ENCODE results near the gene FREM1.

FREM1 gene

GRCh38 chr9:14899815-14900193 lies 10.4 kb downstream of the FREM1 start:
- H3K9me3 ChIP-seq (ENCODE audit: control insufficient read depth, low read length): no peaks in the 10 kb centered on the region
- WGBS, 2 experiments: 94 to 100% methylated on average over 4 of the region's 4 CpGs
- peaks cover 6% of the 10 kb centered on the region for H3K4me1 ChIP-seq (ENCODE audit: control insufficient read depth, insufficient read depth, low read length)
- H3K27me3 ChIP-seq (ENCODE audit: control insufficient read depth, insufficient read depth, low read length, poor library complexity, severe bottlenecking): no peaks in the 10 kb centered on the region
- H3K4me3 ChIP-seq (ENCODE audit: insufficient read depth, low read depth, low read length): no peak overlapping the region
- H3K36me3 ChIP-seq (ENCODE audit: control insufficient read depth, insufficient read depth, low read length): no peaks in the 10 kb centered on the region
- no peak overlapping the region for H3K27ac ChIP-seq (ENCODE audit: insufficient read depth, low read depth, low read length, poor library complexity, severe bottlenecking)

GRCh38 chr9:14899042-14899814 lies 11.0 kb downstream of the FREM1 start:
- Histone ChIP-seq H3K27ac (ENCODE audit: insufficient read depth, low read depth, low read length, poor library complexity, severe bottlenecking) (no peak overlapping the region), H3K27me3 (ENCODE audit: control insufficient read depth, insufficient read depth, low read length, poor library complexity, severe bottlenecking) (no peaks in the 10 kb centered on the region), H3K9me3 (ENCODE audit: control insufficient read depth, low read length) (no peaks in the 10 kb centered on the region), H3K4me1 (ENCODE audit: control insufficient read depth, insufficient read depth, low read length) (peaks cover 6% of the 10 kb centered on the region), H3K4me3 (ENCODE audit: insufficient read depth, low read depth, low read length) (no peak overlapping the region), H3K36me3 (ENCODE audit: control insufficient read depth, insufficient read depth, low read length) (no peaks in the 10 kb centered on the region)
- WGBS, 2 experiments: 91 to 97% methylated on average over 5 to 6 of the region's 6 CpGs

- H3K4me1 ChIP-seq (ENCODE audit: control insufficient read depth, insufficient read depth, low read length): no peaks in the 10 kb centered on the region
- no peaks in the 10 kb centered on the region for H3K36me3 ChIP-seq (ENCODE audit: control insufficient read depth, insufficient read depth, low read length)
- H3K27ac ChIP-seq (ENCODE audit: insufficient read depth, low read depth, low read length, poor library complexity, severe bottlenecking): no peak overlapping the region
- H3K27me3 ChIP-seq (ENCODE audit: control insufficient read depth, insufficient read depth, low read length, poor library complexity, severe bottlenecking): no peaks in the 10 kb centered on the region
- H3K9me3 ChIP-seq (ENCODE audit: control insufficient read depth, low read length): no peaks in the 10 kb centered on the region
- H3K4me3 ChIP-seq (ENCODE audit: insufficient read depth, low read depth, low read length): no peak overlapping the region
- 85 to 93% methylated on average over 1 of the region's 1 CpG for WGBS, 2 experiments
These were observed 14.4 kb downstream of the FREM1 start for GRCh38 chr9:14895806-14896205.

GRCh38 chr9:14893280-14893679 lies 16.9 kb downstream of the FREM1 start:
- 92 to 93% methylated on average over 1 of the region's 1 CpG for WGBS, 2 experiments
- no peak overlapping the region for H3K4me3 ChIP-seq (ENCODE audit: insufficient read depth, low read depth, low read length)
- H3K4me1 ChIP-seq (ENCODE audit: control insufficient read depth, insufficient read depth, low read length): no peaks in the 10 kb centered on the region
- no peaks in the 10 kb centered on the region for H3K36me3 ChIP-seq (ENCODE audit: control insufficient read depth, insufficient read depth, low read length)
- H3K27ac ChIP-seq (ENCODE audit: insufficient read depth, low read depth, low read length, poor library complexity, severe bottlenecking): no peak overlapping the region
- H3K27me3 ChIP-seq (ENCODE audit: control insufficient read depth, insufficient read depth, low read length, poor library complexity, severe bottlenecking): no peaks in the 10 kb centered on the region
- no peaks in the 10 kb centered on the region for H3K9me3 ChIP-seq (ENCODE audit: control insufficient read depth, low read length)

GRCh38 chr9:14891332-14891731 lies 18.9 kb downstream of the FREM1 start:
- Histone ChIP-seq H3K4me1 (ENCODE audit: control insufficient read depth, insufficient read depth, low read length) (no peaks in the 10 kb centered on the region), H3K27me3 (ENCODE audit: control insufficient read depth, insufficient read depth, low read length, poor library complexity, severe bottlenecking) (no peaks in the 10 kb centered on the region), H3K4me3 (ENCODE audit: insufficient read depth, low read depth, low read length) (no peak overlapping the region), H3K36me3 (ENCODE audit: control insufficient read depth, insufficient read depth, low read length) (no peaks in the 10 kb centered on the region), H3K27ac (ENCODE audit: insufficient read depth, low read depth, low read length, poor library complexity, severe bottlenecking) (no peak overlapping the region), H3K9me3 (ENCODE audit: control insufficient read depth, low read length) (no peaks in the 10 kb centered on the region)
- 47 to 58% methylated on average over 1 of the region's 1 CpG for WGBS, 2 experiments

GRCh38 chr9:14889451-14889850 lies 20.8 kb downstream of the FREM1 start:
- 72 to 76% methylated on average over 3 of the region's 3 CpGs for WGBS, 2 experiments
- no peak overlapping the region for H3K27ac ChIP-seq (ENCODE audit: insufficient read depth, low read depth, low read length, poor library complexity, severe bottlenecking)
- H3K36me3 ChIP-seq (ENCODE audit: control insufficient read depth, insufficient read depth, low read length): no peaks in the 10 kb centered on the region
- no peaks in the 10 kb centered on the region for H3K9me3 ChIP-seq (ENCODE audit: control insufficient read depth, low read length)
- H3K4me1 ChIP-seq (ENCODE audit: control insufficient read depth, insufficient read depth, low read length): no peaks in the 10 kb centered on the region
- no peaks in the 10 kb centered on the region for H3K27me3 ChIP-seq (ENCODE audit: control insufficient read depth, insufficient read depth, low read length, poor library complexity, severe bottlenecking)
- H3K4me3 ChIP-seq (ENCODE audit: insufficient read depth, low read depth, low read length): no peak overlapping the region

GRCh38 chr9:14888875-14889274 lies 21.4 kb downstream of the FREM1 start:
- Histone ChIP-seq H3K27me3 (ENCODE audit: control insufficient read depth, insufficient read depth, low read length, poor library complexity, severe bottlenecking) (no peaks in the 10 kb centered on the region), H3K4me3 (ENCODE audit: insufficient read depth, low read depth, low read length) (no peak overlapping the region), H3K9me3 (ENCODE audit: control insufficient read depth, low read length) (no peaks in the 10 kb centered on the region), H3K27ac (ENCODE audit: insufficient read depth, low read depth, low read length, poor library complexity, severe bottlenecking) (no peak overlapping the region), H3K36me3 (ENCODE audit: control insufficient read depth, insufficient read depth, low read length) (no peaks in the 10 kb centered on the region), H3K4me1 (ENCODE audit: control insufficient read depth, insufficient read depth, low read length) (no peaks in the 10 kb centered on the region)
- WGBS, 2 experiments: 80 to 83% methylated on average over 1 of the region's 1 CpG

- no peaks in the 10 kb centered on the region for H3K27me3 ChIP-seq (ENCODE audit: control insufficient read depth, insufficient read depth, low read length, poor library complexity, severe bottlenecking)
- no peak overlapping the region for H3K4me3 ChIP-seq (ENCODE audit: insufficient read depth, low read depth, low read length)
- H3K9me3 ChIP-seq (ENCODE audit: control insufficient read depth, low read length): no peaks in the 10 kb centered on the region
- H3K36me3 ChIP-seq (ENCODE audit: control insufficient read depth, insufficient read depth, low read length): no peaks in the 10 kb centered on the region
- no peaks in the 10 kb centered on the region for H3K4me1 ChIP-seq (ENCODE audit: control insufficient read depth, insufficient read depth, low read length)
- H3K27ac ChIP-seq (ENCODE audit: insufficient read depth, low read depth, low read length, poor library complexity, severe bottlenecking): no peak overlapping the region
- 85 to 96% methylated on average over 1 of the region's 1 CpG for WGBS, 2 experiments
These were observed 22.0 kb downstream of the FREM1 start for GRCh38 chr9:14888272-14888671.

GRCh38 chr9:14887149-14887548 lies 23.1 kb downstream of the FREM1 start:
- 70 to 77% methylated on average over 4 of the region's 4 CpGs for WGBS, 2 experiments
- Histone ChIP-seq H3K4me1 (ENCODE audit: control insufficient read depth, insufficient read depth, low read length) (no peaks in the 10 kb centered on the region), H3K36me3 (ENCODE audit: control insufficient read depth, insufficient read depth, low read length) (no peaks in the 10 kb centered on the region), H3K27me3 (ENCODE audit: control insufficient read depth, insufficient read depth, low read length, poor library complexity, severe bottlenecking) (no peaks in the 10 kb centered on the region), H3K27ac (ENCODE audit: insufficient read depth, low read depth, low read length, poor library complexity, severe bottlenecking) (no peak overlapping the region), H3K4me3 (ENCODE audit: insufficient read depth, low read depth, low read length) (no peak overlapping the region), H3K9me3 (ENCODE audit: control insufficient read depth, low read length) (no peaks in the 10 kb centered on the region)

GRCh38 chr9:14883310-14883944 lies 26.8 kb downstream of the FREM1 start:
- Histone ChIP-seq H3K4me3 (ENCODE audit: insufficient read depth, low read depth, low read length) (no peak overlapping the region), H3K9me3 (ENCODE audit: control insufficient read depth, low read length) (no peaks in the 10 kb centered on the region), H3K27me3 (ENCODE audit: control insufficient read depth, insufficient read depth, low read length, poor library complexity, severe bottlenecking) (no peaks in the 10 kb centered on the region), H3K4me1 (ENCODE audit: control insufficient read depth, insufficient read depth, low read length) (no peaks in the 10 kb centered on the region), H3K27ac (ENCODE audit: insufficient read depth, low read depth, low read length, poor library complexity, severe bottlenecking) (no peak overlapping the region), H3K36me3 (ENCODE audit: control insufficient read depth, insufficient read depth, low read length) (no peaks in the 10 kb centered on the region)
- 90 to 92% methylated on average over 4 of the region's 4 CpGs for WGBS, 2 experiments

Measured in ectodermal cell (in vitro differentiated cells).